ENCODE data around the gene SLC12A9. TPM values are rescaled to one million over a fixed set of nuclear protein-coding genes. Genes with fewer than 3 reads are reported as not detected.

SLC12A9 gene
- total RNA-seq, 5 donors from 2014 or later (not counting 1 experiment from before 2014, with no cell fraction given) = 49.9 to 72.6 (median 70.2) TPM

- Histone ChIP-seq H3K9me3 (no peaks in the 10 kb centered on the region), H3K27me3 (replicated peaks in 1 of 2; ENCODE audit: control insufficient read depth in 2 of 2, extremely low read depth in 1 of 2, insufficient read depth in 2 of 2, low read length in 1 of 2) (no peaks in the 10 kb centered on the region), H3K4me1 (ENCODE audit: control insufficient read depth in 1 of 2, extremely low read depth in 1 of 2, insufficient read depth in 2 of 2, low read length in 2 of 2) (peaks cover 6 to 45% of the 10 kb centered on the region in 2 experiments), H3K36me3 (ENCODE audit: control insufficient read depth in 2 of 2, extremely low read depth in 1 of 2, insufficient read depth in 1 of 2, low read length in 1 of 2) (peaks cover 0 to 14% of the 10 kb centered on the region in 2 donors), H3K27ac (ENCODE audit: low read length) (peak overlapping the region; percentile 93), H3K4me3 (ENCODE audit: control insufficient read depth in 1 of 2, extremely low read depth in 1 of 2, low read length in 1 of 2) (peak overlapping the region; percentile 59 to 73)
- Mint-ChIP-seq H3K4me3 (peak overlapping the region; percentile 92 to 98 (median 98)), H3K27ac (peak overlapping the region; percentile 95 to 98), H3K4me1 (peaks cover 44 to 50% (median 48%) of the 10 kb centered on the region in 3 donors), H3K36me3 (peaks cover 19% of the 10 kb centered on the region), H3K9me3 (no peaks in the 10 kb centered on the region), H3K27me3 (no peaks in the 10 kb centered on the region)
- ChIA-PET CTCF (interaction anchor here in 1 of 2 donors (1.6 to 2.4 kb wide), 2 partner anchors 22 to 168 kb away, joined by 6 to 8 read pairs; partner anchors contain the start of genes POP7 and SLC12A9), POLR2A (no interaction called here)
- DNase-seq (no peak), ATAC-seq (replicated peaks in 1 of 4) (peak in 1 of 4 experiments; percentile 3)
- WGBS (ENCODE audit: insufficient coverage) = 64% methylated on average over 3 of the region's 8 CpGs
Measured at GRCh38 chr7:100874300-100874576, 21.7 kb downstream of the SLC12A9 start.

GRCh38 chr7:100874577-100875355, 22.3 kb downstream of the SLC12A9 start, which contains the start of gene SRRT:
Gene SRRT (plus strand): TSS chr7:100875103. CDS start chr7:100875591, 488 bp downstream.
- ChIA-PET POLR2A (interaction anchor here (0.6 to 1.8 kb wide), 6 partner anchors 10 to 239 kb away, joined by 3 to 21 read pairs (median 7); partner anchors contain the start of gene UFSP1 (in 2 of the 2)), CTCF (interaction anchor here in 1 of 2 donors (1.0 to 2.4 kb wide), 6 partner anchors 12 to 203 kb away, joined by 3 to 13 read pairs (median 6); partner anchors contain the start of genes POP7, SLC12A9 and UFSP1)
- H3K4me1 Mint-ChIP-seq = peaks cover 48 to 55% (median 53%) of the 10 kb centered on the region in 3 donors
- WGBS (ENCODE audit: insufficient coverage) = under 1% methylated on average over 54 of the region's 79 CpGs
- H3K27me3 Mint-ChIP-seq = no peaks in the 10 kb centered on the region
- Histone ChIP-seq H3K9me3 (no peaks in the 10 kb centered on the region), H3K27ac (ENCODE audit: low read length) (peak within 1 kb of the TSS; percentile 93), H3K4me3 (ENCODE audit: control insufficient read depth in 1 of 2, extremely low read depth in 1 of 2, low read length in 1 of 2) (peak within 1 kb of the TSS; percentile 59 to 73), H3K27me3 (replicated peaks in 1 of 2; ENCODE audit: control insufficient read depth in 2 of 2, extremely low read depth in 1 of 2, insufficient read depth in 2 of 2, low read length in 1 of 2) (no peaks in the 10 kb centered on the region), H3K36me3 (ENCODE audit: control insufficient read depth in 2 of 2, extremely low read depth in 1 of 2, insufficient read depth in 1 of 2, low read length in 1 of 2) (peaks cover 3 to 17% of the 10 kb centered on the region in 2 donors), H3K4me1 (ENCODE audit: control insufficient read depth in 1 of 2, extremely low read depth in 1 of 2, insufficient read depth in 2 of 2, low read length in 2 of 2) (peaks cover 6 to 47% of the 10 kb centered on the region in 2 experiments)
- H3K4me3 Mint-ChIP-seq = peak within 1 kb of the TSS; percentile 92 to 98 (median 98)
- peak within 1 kb of the TSS; percentile 95 to 98 for H3K27ac Mint-ChIP-seq
- H3K9me3 Mint-ChIP-seq = no peaks in the 10 kb centered on the region
- ATAC-seq (replicated peaks in 1 of 4) = peak; percentile 95 to 98 (median 96)
- peak; percentile 95 to 99 (median 98) for DNase-seq
- peaks cover 21% of the 10 kb centered on the region for H3K36me3 Mint-ChIP-seq

GRCh38 chr7:100875356-100875751, 22.8 kb downstream of the SLC12A9 start:
- H3K27me3 Mint-ChIP-seq = no peaks in the 10 kb centered on the region
- Histone ChIP-seq H3K27me3 (replicated peaks in 1 of 2; ENCODE audit: control insufficient read depth in 2 of 2, extremely low read depth in 1 of 2, insufficient read depth in 2 of 2, low read length in 1 of 2) (no peaks in the 10 kb centered on the region), H3K27ac (ENCODE audit: low read length) (peak overlapping the region; percentile 93), H3K4me3 (ENCODE audit: control insufficient read depth in 1 of 2, extremely low read depth in 1 of 2, low read length in 1 of 2) (peak overlapping the region; percentile 59 to 73), H3K4me1 (ENCODE audit: control insufficient read depth in 1 of 2, extremely low read depth in 1 of 2, insufficient read depth in 2 of 2, low read length in 2 of 2) (peaks cover 6 to 51% of the 10 kb centered on the region in 2 experiments), H3K36me3 (ENCODE audit: control insufficient read depth in 2 of 2, extremely low read depth in 1 of 2, insufficient read depth in 1 of 2, low read length in 1 of 2) (peaks cover 5 to 20% of the 10 kb centered on the region in 2 donors), H3K9me3 (no peaks in the 10 kb centered on the region)
- peaks cover 54 to 59% (median 57%) of the 10 kb centered on the region in 3 donors for H3K4me1 Mint-ChIP-seq
- ChIA-PET CTCF (interaction anchor here in 1 of 2 donors (1.0 to 2.4 kb wide), 6 partner anchors 12 to 202 kb away, joined by 3 to 13 read pairs (median 6); partner anchors contain the start of genes POP7, SLC12A9 and UFSP1), POLR2A (interaction anchor here (0.6 to 1.8 kb wide), 4 partner anchors 14 to 76 kb away, joined by 5 to 21 read pairs (median 8); partner anchors contain the start of gene UFSP1 (in 2 of the 2))
- no peaks in the 10 kb centered on the region for H3K9me3 Mint-ChIP-seq
- whole genome bisulfite sequencing (ENCODE audit: insufficient coverage) = under 1% methylated on average over 26 of the region's 39 CpGs
- H3K27ac Mint-ChIP-seq = peak overlapping the region; percentile 95 to 98
- H3K4me3 Mint-ChIP-seq = peak overlapping the region; percentile 92 to 98 (median 98)
- ATAC-seq (replicated peaks in 1 of 4) (peak; percentile 8 to 28 (median 26)), DNase-seq (peak in 7 of 35 experiments; percentile 19 to 51 (median 32))
- peaks cover 25% of the 10 kb centered on the region for H3K36me3 Mint-ChIP-seq

GRCh38 chr7:100878013-100878412, 25.5 kb downstream of the SLC12A9 start:
- H3K4me3 ChIP-seq (ENCODE audit: control insufficient read depth in 1 of 2, extremely low read depth in 1 of 2, low read length in 1 of 2) = no peak overlapping the region
- no peak for ATAC-seq (replicated peaks in 1 of 4)
- Mint-ChIP-seq H3K4me3 (no peak overlapping the region), H3K27me3 (no peaks in the 10 kb centered on the region), H3K4me1 (peaks cover 60 to 66% (median 63%) of the 10 kb centered on the region in 3 donors), H3K36me3 (peaks cover 39% of the 10 kb centered on the region), H3K27ac (peak overlapping the region in 1 of 2 donors; percentile 41), H3K9me3 (no peaks in the 10 kb centered on the region)
- ChIA-PET CTCF (interaction anchor here (0.7 to 1.1 kb wide), 2 partner anchors 12 to 362 kb away, joined by 3 read pairs; partner anchors contain the start of gene UFSP1 (in 1 of the 2)), POLR2A (interaction anchor here (0.6 kb wide), 2 partner anchors 203 to 339 kb away, joined by 3 read pairs; partner anchors contain the start of gene AGFG2 (in 1 of the 2))
- H3K36me3 ChIP-seq (ENCODE audit: control insufficient read depth in 2 of 2, extremely low read depth in 1 of 2, insufficient read depth in 1 of 2, low read length in 1 of 2) = peaks cover 15 to 45% of the 10 kb centered on the region in 2 donors
- H3K9me3 ChIP-seq = no peaks in the 10 kb centered on the region
- 85% methylated on average over 5 of the region's 7 CpGs for WGBS (ENCODE audit: insufficient coverage)
- no peak for DNase-seq
- H3K4me1 ChIP-seq (ENCODE audit: control insufficient read depth in 1 of 2, extremely low read depth in 1 of 2, insufficient read depth in 2 of 2, low read length in 2 of 2) = peaks cover 6 to 51% of the 10 kb centered on the region in 2 experiments
- no peak overlapping the region for H3K27ac ChIP-seq (ENCODE audit: low read length)
- H3K27me3 ChIP-seq (replicated peaks in 1 of 2; ENCODE audit: control insufficient read depth in 2 of 2, extremely low read depth in 1 of 2, insufficient read depth in 2 of 2, low read length in 1 of 2) = no peaks in the 10 kb centered on the region

GRCh38 chr7:100878685-100879084, 26.2 kb downstream of the SLC12A9 start:
- CTCF ChIA-PET = interaction anchor here (0.7 to 1.1 kb wide), 2 partner anchors 11 to 363 kb away, joined by 3 read pairs; partner anchors contain the start of gene UFSP1 (in 1 of the 2)
- peaks cover 15 to 51% of the 10 kb centered on the region in 2 donors for H3K36me3 ChIP-seq (ENCODE audit: control insufficient read depth in 2 of 2, extremely low read depth in 1 of 2, insufficient read depth in 1 of 2, low read length in 1 of 2)
- Mint-ChIP-seq H3K4me1 (peaks cover 63 to 67% (median 66%) of the 10 kb centered on the region in 3 donors), H3K9me3 (no peaks in the 10 kb centered on the region), H3K4me3 (peak overlapping the region in 1 of 3 donors; percentile 40), H3K27ac (peak overlapping the region; percentile 31 to 55), H3K27me3 (no peaks in the 10 kb centered on the region), H3K36me3 (peaks cover 45% of the 10 kb centered on the region)
- H3K27ac ChIP-seq (ENCODE audit: low read length) = no peak overlapping the region
- H3K27me3 ChIP-seq (replicated peaks in 1 of 2; ENCODE audit: control insufficient read depth in 2 of 2, extremely low read depth in 1 of 2, insufficient read depth in 2 of 2, low read length in 1 of 2) = no peaks in the 10 kb centered on the region
- peaks cover 6 to 51% of the 10 kb centered on the region in 2 experiments for H3K4me1 ChIP-seq (ENCODE audit: control insufficient read depth in 1 of 2, extremely low read depth in 1 of 2, insufficient read depth in 2 of 2, low read length in 2 of 2)
- no peak for ATAC-seq (replicated peaks in 1 of 4)
- H3K9me3 ChIP-seq = no peaks in the 10 kb centered on the region
- 62% methylated on average over 2 of the region's 6 CpGs for WGBS (ENCODE audit: insufficient coverage)
- DNase-seq = no peak
- no peak overlapping the region for H3K4me3 ChIP-seq (ENCODE audit: control insufficient read depth in 1 of 2, extremely low read depth in 1 of 2, low read length in 1 of 2)
- POLR2A ChIA-PET = interaction anchor here in 1 of 2 donors (0.6 kb wide), 1 partner anchor 339 kb away, joined by 3 read pairs; the partner anchor contains the start of gene AGFG2

Measured in T-cell (primary cell).